K562 (cell line): ENCODE measurements around the gene C13orf46. TPM values are rescaled to one million over a fixed set of nuclear protein-coding genes. Genes with fewer than 3 reads are reported as not detected.

Source experiments
- ATAC-seq: fragments of 200-7000 bp; cut with Tn5 transposase; 3 replicates; pipeline ENCODE4 v1.9.1; 2020; ENCODE audit warnings: moderate library complexity
- BruUV-seq: library from RNA; stranded (reverse); fragments of 400-500 nt; replicated peaks from 2 replicates; lab custom pipeline; 2021; lab: Mats Ljungman, UMichigan
- CTCF ChIA-PET: fragments of 300-600 bp; formaldehyde crosslinking; extraction: SDS; loops from one replicate; lab custom pipeline; 2021; ENCODE audit warnings: low intra/inter-chr PET ratio; lab: Yijun Ruan, JAX
- POLR2A ChIA-PET: fragments of 300-600, 350-650 bp; sonication (Branson Sonifier 250); formaldehyde crosslinking; extraction: SDS; loops from one replicate; lab custom pipeline; 2021; ENCODE audit warnings: antibody characterized with exemption, inconsistent platforms; lab: Yijun Ruan, JAX
- DNase-seq, 4 experiments: peaks; one replicate each; pipeline versions ENCODE4 v3.0.0 to v3.0.0-alpha.2; 2011 to 2018; ENCODE audit warnings: low spot score in 3 of 4, mixed read lengths in 3 of 4; ENCODE audit errors: extremely low read depth in 1 of 4
- FAIRE-seq: peaks from 2 replicates; lab custom pipeline; 2011; peaks lifted over from hg19 to GRCh38; lab: Jason Lieb, UNC
- H2AFZ ChIP-seq: 2 replicates; pipeline ENCODE4 v1.6.0; 2011; ENCODE audit warnings: low read depth, low read length, control low read depth, inconsistent platforms
- H3K27ac ChIP-seq: fragments of 200-600 bp; 3 replicates; pipeline ENCODE4 v1.8.0; 2011; ENCODE audit warnings: low read depth, mild to moderate bottlenecking, control low read depth, inconsistent platforms, low read length, moderate library complexity, mixed read lengths; ENCODE audit errors: extremely low read depth
- H3K27me3 ChIP-seq, 2 experiments: fragments of 300-600 bp in 1 of 2; 2 replicates in 1 of 2; 3 replicates in 1 of 2; pipeline versions ENCODE4 v1.6.0 to v1.8.0; 2011; ENCODE audit warnings: inconsistent platforms in 2 of 2, low read length in 2 of 2, mild to moderate bottlenecking in 1 of 2, mixed read lengths in 1 of 2, moderate library complexity in 1 of 2; ENCODE audit not compliant: control insufficient read depth in 2 of 2, insufficient read depth in 2 of 2
- H3K36me3 ChIP-seq: fragments of 300-600 bp; 3 replicates; pipeline ENCODE4 v1.8.0; 2011; ENCODE audit warnings: mild to moderate bottlenecking, low read length, inconsistent platforms; ENCODE audit not compliant: control insufficient read depth, insufficient read depth
- H3K4me1 ChIP-seq, 2 experiments: fragments of 200-600 bp in 1 of 2; replicated peaks in 1 of 2; 2 replicates in 1 of 2; 3 replicates in 1 of 2; pipeline versions ENCODE4 v1.5.1 to v1.8.0; 2011; ENCODE audit warnings: inconsistent platforms in 2 of 2, low read length in 2 of 2, mild to moderate bottlenecking in 1 of 2, mixed read lengths in 1 of 2, moderate library complexity in 1 of 2; ENCODE audit not compliant: control insufficient read depth in 2 of 2, insufficient read depth in 2 of 2
- H3K4me2 ChIP-seq: 2 replicates; pipeline ENCODE4 v1.6.1; 2011; ENCODE audit warnings: low read length, control low read depth, inconsistent platforms, mixed read lengths; ENCODE audit not compliant: insufficient read depth
- H3K4me3 ChIP-seq: fragments of 200-600 bp; sonication (generic), shearing (Covaris generic); 2 replicates; pipeline ENCODE4 v1.5.1; 2016; ENCODE audit warnings: control low read depth, inconsistent platforms
- H3K79me2 ChIP-seq: fragments of 200-600 bp; 3 replicates; pipeline ENCODE4 v1.8.0; 2011; ENCODE audit warnings: low read length, inconsistent platforms; ENCODE audit not compliant: control insufficient read depth, insufficient read depth
- H3K9ac ChIP-seq, 2 experiments: 2 replicates each; pipeline versions ENCODE4 v1.6.0 to v1.6.1; 2011; ENCODE audit warnings: low read depth in 2 of 2, low read length in 2 of 2, control low read depth in 1 of 2, inconsistent platforms in 1 of 2, mild to moderate bottlenecking in 1 of 2, mixed read lengths in 1 of 2; ENCODE audit not compliant: insufficient read depth in 1 of 2
- H3K9me1 ChIP-seq: one replicate; pipeline ENCODE4 v1.6.0; 2011; ENCODE audit warnings: inconsistent platforms, mild to moderate bottlenecking, low read length, moderate library complexity; ENCODE audit not compliant: control insufficient read depth, insufficient read depth
- H3K9me3 ChIP-seq: replicated peaks from 2 replicates; pipeline ENCODE4 v1.5.1; 2011; ENCODE audit warnings: low read depth, low read length, inconsistent platforms; ENCODE audit not compliant: control insufficient read depth, insufficient read depth
- H4K20me1 ChIP-seq: replicated peaks from 2 replicates; pipeline ENCODE4 v1.6.1; 2011; ENCODE audit warnings: low read length, inconsistent platforms, mixed read lengths; ENCODE audit not compliant: control insufficient read depth, insufficient read depth
- DPF2 ChIP-seq: fragments of 450-650 bp; IDR thresholded peaks from 2 replicates; pipeline ENCODE4 v1.6.1; 2016
- FOXM1 ChIP-seq, 2 experiments: fragments of 450-650 bp in 1 of 2; sonication (generic) in 1 of 2; formaldehyde crosslinking in 1 of 2; IDR thresholded peaks; 2 replicates each; pipeline versions ENCODE4 v1.6.1 to v1.9.0; 2017 to 2022; ENCODE audit warnings: low read depth in 2 of 2, mild to moderate bottlenecking in 2 of 2, missing genetic modification reagents in 1 of 2, moderate library complexity in 1 of 2
- PHB2 ChIP-seq: fragments of 450-650 bp; IDR thresholded peaks from 2 replicates; pipeline ENCODE4 v1.6.1; 2017; ENCODE audit warnings: low read depth
- RBFOX2 ChIP-seq: fragments of 200-400 bp; formaldehyde crosslinking; IDR thresholded peaks from 2 replicates; pipeline ENCODE4 v1.6.1; 2017; ENCODE audit warnings: low read depth, mild to moderate bottlenecking, low read length, moderate library complexity
- SLC30A9 ChIP-seq: fragments of 250-450 bp; sonication (Bioruptor Pico); IDR thresholded peaks from 2 replicates; pipeline ENCODE4 v1.8.0; 2022; ENCODE audit warnings: mild to moderate bottlenecking, moderate library complexity
- SMARCA5 ChIP-seq: fragments of 450-650 bp; IDR thresholded peaks from 2 replicates; pipeline ENCODE4 v1.6.1; 2016
- STAG1 ChIP-seq: sonication (generic); formaldehyde crosslinking; IDR thresholded peaks from 2 replicates; pipeline ENCODE4 v1.5.0; 2020; ENCODE audit warnings: missing genetic modification reagents, borderline replicate concordance
- STAT5B ChIP-seq: fragments of 250-450 bp; sonication (Bioruptor Pico); IDR thresholded peaks from 2 replicates; pipeline ENCODE4 v1.8.0; 2021; ENCODE audit warnings: mild to moderate bottlenecking, inconsistent platforms
- SUPT5H ChIP-seq: fragments of 450-650 bp; IDR thresholded peaks from 2 replicates; pipeline ENCODE4 v1.6.1; 2016
- TRIM24 ChIP-seq, 2 experiments: fragments of 450-650 bp; IDR thresholded peaks; 2 replicates each; pipeline ENCODE4 v1.6.1; 2016
- YY1 ChIP-seq, 3 experiments: IDR thresholded peaks; 2 replicates each; pipeline ENCODE4 v1.6.1; 2011; ENCODE audit warnings: low read length in 2 of 3, mild to moderate bottlenecking in 2 of 3, moderate library complexity in 2 of 3, borderline replicate concordance in 1 of 3, control low read depth in 1 of 3, low read depth in 1 of 3; ENCODE audit not compliant: insufficient read depth in 3 of 3, insufficient replicate concordance in 2 of 3, control insufficient read depth in 1 of 3, insufficient read length in 1 of 3; ENCODE audit errors: extremely low read depth in 1 of 3
- ZNF41 ChIP-seq: fragments of 250-450 bp; sonication (Bioruptor Pico); conservative IDR thresholded peaks from 2 replicates; pipeline ENCODE4 v1.4.0; 2020; ENCODE audit warnings: mild to moderate bottlenecking
- ZNF780A ChIP-seq: fragments of 250-450 bp; sonication (Bioruptor Pico); IDR thresholded peaks from 2 replicates; pipeline ENCODE4 v1.5.0; 2021; ENCODE audit warnings: mild to moderate bottlenecking
- WGBS: fragments of 100-300 bp; shearing (Covaris generic); methylation state at CpG from one replicate; pipeline ENCODE4 v1.1.6; 2016; ENCODE audit warnings: low coverage, mixed read lengths; ENCODE audit not compliant: insufficient coverage; ENCODE audit errors: missing lambda C conversion rate; 5-methylcytosine and 5-hydroxymethylcytosine counted together
- in situ Hi-C: fragments of 300-500 bp; cut with MboI; formaldehyde crosslinking; loops from 4 replicates; pipeline ENCODE4 v1.15.0; 2018; ENCODE audit warnings: inconsistent platforms, mixed read lengths
- intact Hi-C: fragments of 100-400 bp; cut with micrococcal nuclease; formaldehyde crosslinking; loops from 2 replicates; pipeline ENCODE4 v1.14.2; 2022
- polyA plus RNA-seq, 8 experiments: library from polyadenylated mRNA; depleted of rRNA in 4 of 8; stranded (reverse) in 5 of 8; unstranded in 3 of 8; fragments of >200 nt; fragmentation: Nextera tagmentation in 2 of 8; fragmentation: Illumina TruSeq in 1 of 8; extraction: Ambion mirVana in 2 of 8; extraction: Trizol in 1 of 8; gene quantifications; 2 replicates each; pipeline versions ENCODE4 v1.2.1 to v1.2.3, GENCODE V29; 2011 to 2014; ENCODE audit warnings: inconsistent platforms in 1 of 8, missing spikeins in 1 of 8
- total RNA-seq, 7 experiments: library from RNA; depleted of rRNA in 6 of 7; stranded (reverse); fragments of >200 nt in 6 of 7; fragmentation: Illumina TruSeq in 2 of 7; extraction: Trizol in 2 of 7; gene quantifications; 2 replicates each; pipeline versions ENCODE4 v1.2.1 to v1.2.3, GENCODE V29; 2011 to 2021; ENCODE audit warnings: low replicate concordance in 1 of 7
- TF ChIP-seq, protein P1 (sequence below): fragments of 250-450 bp; sonication (Bioruptor Pico); IDR thresholded peaks from 2 replicates; pipeline ENCODE4 v1.4.0; 2020; ENCODE audit warnings: mild to moderate bottlenecking
- TF ChIP-seq, protein P2 (sequence below): fragments of 250-450 bp; sonication (Bioruptor Pico); IDR thresholded peaks from 2 replicates; pipeline ENCODE4 v1.4.0; 2020
- TF ChIP-seq, protein P3 (sequence below): fragments of 150-350 bp; IDR thresholded peaks from 2 replicates; pipeline ENCODE4 v1.6.1; 2014; ENCODE audit warnings: low read depth, mild to moderate bottlenecking, low read length, borderline replicate concordance

The C13orf46 gene
- total and polyA plus RNA-seq, 9 of the 15 experiments (the other 6 are each of a cell fraction or from before 2014, with no cell fraction given), result 0.04 to 0.24 (median 0.05) TPM; not detected in 4

DNA sequence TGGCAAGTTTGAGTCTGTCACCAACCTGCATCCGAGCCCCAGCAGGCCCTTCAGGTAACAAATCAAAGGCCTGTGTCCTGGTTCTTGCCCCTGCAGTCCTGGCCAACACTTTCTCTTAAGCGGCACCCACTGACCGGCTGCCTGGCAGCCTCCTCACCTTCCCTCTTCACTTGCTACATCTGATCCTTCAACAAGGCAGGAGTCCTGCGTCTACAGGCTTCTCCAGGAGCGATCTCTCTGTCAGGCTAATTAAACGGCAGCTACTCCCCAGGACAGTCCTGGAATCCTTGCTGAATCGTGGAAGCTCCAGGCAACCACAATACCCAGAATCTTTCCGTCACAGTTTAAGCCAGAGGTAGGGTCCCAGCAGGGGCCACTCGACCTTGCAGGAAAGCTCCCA is 68.9 kb downstream of the C13orf46 start:
- FAIRE-seq (no peak), DNase-seq (no peak), ATAC-seq (no peak)
- ChIA-PET CTCF (interaction anchor here (0.5 to 1.1 kb wide), 3 partner anchors 88 to 174 kb away, joined by 3 to 4 read pairs (median 3); no protein-coding TSS in a partner anchor), POLR2A (interaction anchor here (0.7 kb wide), 1 partner anchor 15 kb away, joined by 3 read pairs; no protein-coding TSS in a partner anchor)
- WGBS, result 5% methylated on average over 7 of the region's 9 CpGs
- H3K27ac ChIP-seq, result no peak overlapping the region
- intact Hi-C loops, result no loop called here
- no peaks in the 10 kb centered on the region for H3K9me3 ChIP-seq
- H3K36me3 ChIP-seq, result no peaks in the 10 kb centered on the region
- no peaks in the 10 kb centered on the region for H3K9me1 ChIP-seq
- no peak overlapping the region for H2AFZ ChIP-seq
- peaks cover 0 to 2% of the 10 kb centered on the region in 2 experiments; a peak in 1 of 5 replicates for H3K4me1 ChIP-seq
- BruUV-seq, result no TSS peak
- H4K20me1 ChIP-seq, result no peaks in the 10 kb centered on the region
- H3K9ac ChIP-seq, result no peak overlapping the region; a peak in 1 of 4 replicates
- no peak overlapping the region for H3K4me2 ChIP-seq
- in situ Hi-C loops, result no loop called here
- no peaks in the 10 kb centered on the region for H3K79me2 ChIP-seq
- H3K27me3 ChIP-seq, result peaks cover 11 to 52% of the 10 kb centered on the region in 2 experiments; a peak in 4 of 5 replicates
- no peak overlapping the region for H3K4me3 ChIP-seq
- no peak for TF ChIP-seq STAG1 (CRISPR knock-in tag)
- no peak for TF ChIP-seq ZNF41 (CRISPR knock-in tag)
- no peak for TF ChIP-seq SUPT5H
- TF ChIP-seq RBFOX2, result no peak
- TF ChIP-seq SMARCA5, result no peak
- TF ChIP-seq YY1 (IDR thresholded peaks at IDR 0.05; ENCODE audit: borderline replicate concordance in 1 of 3, control insufficient read depth in 1 of 3, extremely low read depth in 1 of 3, insufficient read depth in 3 of 3, insufficient read length in 1 of 3, insufficient replicate concordance in 2 of 3, low read depth in 1 of 3, low read length in 2 of 3), result no peak
- TF ChIP-seq DPF2, result no peak
- TF ChIP-seq STAT5B (CRISPR knock-in tag), result no peak
- no peak for TF ChIP-seq TRIM24 (IDR thresholded peaks at IDR 0.05)
- TF ChIP-seq, protein P1, sequence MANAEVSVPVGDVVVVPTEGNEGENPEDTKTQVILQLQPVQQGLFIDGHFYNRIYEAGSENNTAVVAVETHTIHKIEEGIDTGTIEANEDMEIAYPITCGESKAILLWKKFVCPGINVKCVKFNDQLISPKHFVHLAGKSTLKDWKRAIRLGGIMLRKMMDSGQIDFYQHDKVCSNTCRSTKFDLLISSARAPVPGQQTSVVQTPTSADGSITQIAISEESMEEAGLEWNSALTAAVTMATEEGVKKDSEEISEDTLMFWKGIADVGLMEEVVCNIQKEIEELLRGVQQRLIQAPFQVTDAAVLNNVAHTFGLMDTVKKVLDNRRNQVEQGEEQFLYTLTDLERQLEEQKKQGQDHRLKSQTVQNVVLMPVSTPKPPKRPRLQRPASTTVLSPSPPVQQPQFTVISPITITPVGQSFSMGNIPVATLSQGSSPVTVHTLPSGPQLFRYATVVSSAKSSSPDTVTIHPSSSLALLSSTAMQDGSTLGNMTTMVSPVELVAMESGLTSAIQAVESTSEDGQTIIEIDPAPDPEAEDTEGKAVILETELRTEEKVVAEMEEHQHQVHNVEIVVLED (CRISPR knock-in tag), result no peak
- no peak for TF ChIP-seq PHB2
- no peak for TF ChIP-seq ZNF780A (CRISPR knock-in tag)
- TF ChIP-seq, protein P2, sequence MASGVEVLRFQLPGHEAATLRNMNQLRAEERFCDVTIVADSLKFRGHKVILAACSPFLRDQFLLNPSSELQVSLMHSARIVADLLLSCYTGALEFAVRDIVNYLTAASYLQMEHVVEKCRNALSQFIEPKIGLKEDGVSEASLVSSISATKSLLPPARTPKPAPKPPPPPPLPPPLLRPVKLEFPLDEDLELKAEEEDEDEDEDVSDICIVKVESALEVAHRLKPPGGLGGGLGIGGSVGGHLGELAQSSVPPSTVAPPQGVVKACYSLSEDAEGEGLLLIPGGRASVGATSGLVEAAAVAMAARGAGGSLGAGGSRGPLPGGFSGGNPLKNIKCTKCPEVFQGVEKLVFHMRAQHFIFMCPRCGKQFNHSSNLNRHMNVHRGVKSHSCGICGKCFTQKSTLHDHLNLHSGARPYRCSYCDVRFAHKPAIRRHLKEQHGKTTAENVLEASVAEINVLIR, result no peak
- TF ChIP-seq SLC30A9 (CRISPR knock-in tag), result no peak
- TF ChIP-seq FOXM1 (IDR thresholded peaks at IDR 0.05; ENCODE audit: low read depth), result no peak
- no peak for TF ChIP-seq FOXM1 (CRISPR knock-in tag; IDR thresholded peaks at IDR 0.05; ENCODE audit: low read depth)
- TF ChIP-seq, protein P3, sequence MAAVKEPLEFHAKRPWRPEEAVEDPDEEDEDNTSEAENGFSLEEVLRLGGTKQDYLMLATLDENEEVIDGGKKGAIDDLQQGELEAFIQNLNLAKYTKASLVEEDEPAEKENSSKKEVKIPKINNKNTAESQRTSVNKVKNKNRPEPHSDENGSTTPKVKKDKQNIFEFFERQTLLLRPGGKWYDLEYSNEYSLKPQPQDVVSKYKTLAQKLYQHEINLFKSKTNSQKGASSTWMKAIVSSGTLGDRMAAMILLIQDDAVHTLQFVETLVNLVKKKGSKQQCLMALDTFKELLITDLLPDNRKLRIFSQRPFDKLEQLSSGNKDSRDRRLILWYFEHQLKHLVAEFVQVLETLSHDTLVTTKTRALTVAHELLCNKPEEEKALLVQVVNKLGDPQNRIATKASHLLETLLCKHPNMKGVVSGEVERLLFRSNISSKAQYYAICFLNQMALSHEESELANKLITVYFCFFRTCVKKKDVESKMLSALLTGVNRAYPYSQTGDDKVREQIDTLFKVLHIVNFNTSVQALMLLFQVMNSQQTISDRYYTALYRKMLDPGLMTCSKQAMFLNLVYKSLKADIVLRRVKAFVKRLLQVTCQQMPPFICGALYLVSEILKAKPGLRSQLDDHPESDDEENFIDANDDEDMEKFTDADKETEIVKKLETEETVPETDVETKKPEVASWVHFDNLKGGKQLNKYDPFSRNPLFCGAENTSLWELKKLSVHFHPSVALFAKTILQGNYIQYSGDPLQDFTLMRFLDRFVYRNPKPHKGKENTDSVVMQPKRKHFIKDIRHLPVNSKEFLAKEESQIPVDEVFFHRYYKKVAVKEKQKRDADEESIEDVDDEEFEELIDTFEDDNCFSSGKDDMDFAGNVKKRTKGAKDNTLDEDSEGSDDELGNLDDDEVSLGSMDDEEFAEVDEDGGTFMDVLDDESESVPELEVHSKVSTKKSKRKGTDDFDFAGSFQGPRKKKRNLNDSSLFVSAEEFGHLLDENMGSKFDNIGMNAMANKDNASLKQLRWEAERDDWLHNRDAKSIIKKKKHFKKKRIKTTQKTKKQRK, result no peak
